ENCODE data around the gene PEX1.
"Not testable (repeated sequence)": the region's sequence is repeated elsewhere in the genome, so short reads cannot be mapped to it uniquely, and the experiment has no call there.

Gene PEX1

DNA sequence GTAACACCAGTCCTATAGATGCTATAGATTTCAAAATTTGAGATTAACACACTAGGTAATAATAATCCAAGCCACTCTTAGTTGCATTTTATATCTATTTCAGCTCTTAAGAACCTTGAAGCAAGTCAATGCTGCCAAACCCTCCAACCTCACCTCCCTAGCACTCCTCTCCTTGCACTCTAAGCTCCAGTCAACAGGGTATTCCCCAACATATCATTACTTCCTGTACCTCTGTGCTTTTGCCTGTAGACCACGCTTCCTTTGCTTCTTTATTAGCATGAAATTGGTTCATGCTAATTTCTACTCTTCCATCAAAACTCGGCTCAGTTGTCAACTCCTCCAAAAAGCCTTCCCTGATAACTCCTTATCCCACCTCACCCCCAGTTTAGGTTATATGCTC, 24.6 kb downstream of the PEX1 start:
- no peak for DNase-seq

DNA sequence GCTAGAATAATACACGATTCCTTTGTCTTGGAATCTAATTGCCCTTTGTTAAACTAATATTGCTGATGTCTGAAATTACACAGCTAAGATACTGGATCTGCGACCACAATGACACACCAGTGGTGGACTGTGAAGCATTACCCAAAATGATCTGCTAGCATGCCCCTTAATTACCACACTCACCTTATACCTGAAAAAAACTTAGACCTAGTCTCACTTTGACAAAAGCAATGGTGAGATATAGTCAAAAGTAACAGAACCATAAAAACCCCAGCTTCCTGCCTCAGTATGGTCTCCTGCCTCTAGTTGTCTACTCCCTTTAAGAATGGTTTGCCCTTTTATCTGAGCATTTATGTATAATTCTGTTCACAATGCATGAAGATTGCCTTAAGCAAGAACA, 29.8 kb downstream of the PEX1 start:
- no peak for DNase-seq

DNA sequence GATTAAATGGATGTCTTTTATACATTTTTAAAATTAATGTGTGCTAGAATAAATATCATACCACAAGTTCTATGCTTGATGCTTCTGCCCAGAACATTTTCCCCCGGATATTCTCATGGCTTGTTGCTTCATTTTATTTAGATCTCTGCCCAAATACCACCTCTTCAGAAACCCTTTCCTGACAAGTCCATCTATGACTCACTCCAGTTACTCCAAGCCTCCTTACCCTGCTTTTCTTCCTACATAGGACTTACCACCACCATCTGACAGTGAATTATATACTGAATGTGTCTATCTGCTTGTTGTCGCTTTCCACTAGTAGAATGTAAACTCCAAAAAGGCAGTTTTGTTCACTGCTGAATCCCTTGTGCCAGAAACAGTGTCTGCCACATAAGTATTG, 31.4 kb downstream of the PEX1 start:
- no peak for DNase-seq

DNA sequence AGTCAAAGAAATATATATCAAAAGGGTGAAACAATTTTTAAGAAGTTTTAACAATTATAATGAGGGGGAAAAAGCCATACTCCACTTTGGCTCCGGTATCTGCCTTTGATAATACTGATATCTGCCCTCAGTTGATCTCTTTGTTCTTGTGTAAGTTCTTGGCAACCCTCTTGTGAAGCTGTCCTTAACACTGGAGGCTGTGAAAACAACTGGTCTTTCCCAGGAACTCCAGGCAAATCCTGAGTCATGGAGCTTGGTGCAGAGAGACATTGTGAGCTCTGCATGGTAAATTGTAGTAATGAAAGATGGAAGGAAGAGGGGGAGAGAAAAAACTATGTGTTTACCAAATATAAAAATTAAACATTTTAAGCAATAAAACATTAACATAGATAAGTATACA, 38.7 kb downstream of the PEX1 start:
- no peak for DNase-seq

DNA sequence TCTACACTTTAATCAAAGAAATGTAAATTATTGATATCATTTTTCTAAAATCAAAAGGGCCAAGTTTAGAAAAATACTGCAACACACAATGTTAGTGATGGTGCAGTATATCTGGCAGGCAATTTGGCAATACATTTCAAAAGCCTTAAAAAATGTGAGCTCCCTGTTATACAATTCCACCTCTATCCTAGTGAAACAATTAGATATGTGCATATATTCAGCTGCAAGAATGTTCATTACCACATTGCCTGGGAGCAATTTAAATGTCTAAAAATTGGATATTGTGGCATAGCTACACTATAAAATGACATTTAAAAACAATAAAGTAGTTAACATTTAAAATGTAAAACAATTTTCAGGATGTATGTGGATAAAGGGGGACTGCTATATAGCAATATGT, 40.5 kb downstream of the PEX1 start:
- no peak for DNase-seq

DNA sequence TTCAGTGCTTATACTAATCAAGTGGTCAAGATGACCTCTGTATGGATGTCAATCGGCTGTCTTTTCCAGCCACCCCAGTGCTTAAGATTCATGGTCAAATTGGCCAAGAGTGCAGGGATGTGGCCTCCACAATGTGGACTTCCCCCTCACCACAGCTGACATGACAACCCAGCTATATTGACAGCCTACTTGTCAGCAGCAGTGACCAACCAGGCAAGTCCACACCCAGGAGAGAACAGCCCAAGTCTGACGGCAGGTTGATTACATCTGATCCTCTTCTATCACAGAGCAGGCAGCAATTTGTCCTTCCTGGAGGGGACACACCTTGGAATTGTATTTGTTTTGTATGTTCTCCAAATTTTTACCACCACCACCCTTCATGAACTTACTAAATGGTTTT, 42.3 kb downstream of the PEX1 start:
- DNase-seq = no peak

DNA sequence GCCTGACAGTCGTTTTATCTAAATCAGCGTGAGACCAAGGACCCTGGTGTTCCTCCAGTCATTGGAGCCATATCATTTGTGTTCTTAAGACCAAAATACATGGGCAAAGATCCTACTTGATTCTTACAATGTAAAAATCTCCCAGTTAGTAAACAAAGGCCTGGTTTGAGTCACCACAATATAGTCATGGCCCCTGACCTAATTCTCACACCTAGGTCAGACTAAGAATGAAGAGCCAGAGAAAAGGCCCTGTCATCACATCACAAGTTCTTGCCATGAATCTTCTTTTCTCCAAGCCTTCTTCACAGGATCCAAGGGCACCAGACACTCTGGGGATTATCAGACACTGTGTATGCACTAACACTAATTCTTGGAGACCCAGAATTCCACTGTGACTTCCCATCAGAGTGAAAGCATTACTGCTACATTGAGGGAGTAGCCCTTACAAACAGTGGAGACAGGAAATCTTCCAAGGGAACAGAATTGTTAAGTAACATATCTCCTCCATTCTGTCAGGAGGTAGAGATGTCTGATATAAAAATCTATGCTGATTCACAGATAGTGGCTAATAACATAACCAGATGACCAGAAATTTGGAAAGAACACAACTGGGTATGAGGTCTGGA, 42.9 kb downstream of the PEX1 start:
- no peak for DNase-seq

DNA sequence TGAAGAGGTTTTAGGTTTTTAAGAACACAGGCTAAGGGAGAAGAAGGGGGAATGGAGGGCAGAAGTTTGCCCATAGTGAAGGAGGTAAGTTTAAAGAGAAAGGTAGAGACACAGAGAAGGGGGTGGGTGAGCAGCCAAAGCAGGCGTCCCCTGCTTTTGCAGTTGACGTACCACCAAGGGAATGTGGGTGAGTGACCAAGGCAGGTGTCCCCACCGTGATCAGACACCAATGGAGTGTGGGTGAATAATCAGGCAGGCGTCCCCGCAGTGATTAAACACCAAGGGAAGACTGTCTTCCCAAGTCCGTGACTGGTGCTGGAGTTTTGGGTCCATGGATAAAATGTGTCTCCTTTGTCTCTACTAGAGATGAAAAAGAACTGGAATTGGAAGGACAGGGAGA, 44.1 kb downstream of the PEX1 start:
- DNase-seq = not testable (repeated sequence)

DNA sequence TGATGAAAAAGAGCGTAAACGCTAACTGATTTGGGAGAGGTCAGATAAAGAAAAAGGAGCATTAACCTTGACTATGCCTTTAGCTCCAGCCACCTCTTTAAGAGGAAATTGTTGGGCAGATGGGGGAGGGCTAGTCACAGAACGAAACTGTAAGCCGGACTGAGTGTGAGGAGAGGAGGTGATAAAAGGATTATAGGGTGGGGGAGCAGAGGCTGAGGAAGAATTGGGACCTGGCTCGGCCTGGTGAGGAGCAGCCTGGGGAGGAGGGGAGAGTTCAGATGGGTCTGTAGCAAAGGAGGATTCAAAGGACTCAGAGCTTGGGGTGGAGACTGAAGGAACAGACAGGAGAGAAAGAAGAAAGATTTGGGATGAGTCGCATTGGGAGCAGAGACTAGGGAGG, 44.7 kb downstream of the PEX1 start:
- DNase-seq = not testable (repeated sequence)

DNA sequence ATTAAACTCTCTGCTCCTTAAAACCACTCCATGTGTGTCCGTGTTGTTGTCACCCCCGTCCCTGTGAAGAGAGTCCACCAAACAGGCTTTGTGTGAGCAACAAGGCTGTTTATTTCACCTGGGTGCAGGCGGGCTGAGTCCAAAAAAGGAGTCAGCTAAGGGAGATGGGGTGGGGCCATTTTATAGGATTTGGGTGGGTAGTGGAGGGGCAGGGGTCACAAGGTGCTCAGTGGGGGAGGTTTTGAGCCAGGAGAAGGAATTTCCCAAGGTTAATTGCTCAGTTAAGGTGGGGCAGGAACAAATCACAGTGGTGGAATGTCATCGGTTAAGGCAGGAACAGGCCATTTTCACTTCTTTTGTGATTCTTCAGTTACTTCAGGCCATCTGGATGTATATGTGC, 49.2 kb downstream of the PEX1 start:
- not testable (repeated sequence) for DNase-seq

DNA sequence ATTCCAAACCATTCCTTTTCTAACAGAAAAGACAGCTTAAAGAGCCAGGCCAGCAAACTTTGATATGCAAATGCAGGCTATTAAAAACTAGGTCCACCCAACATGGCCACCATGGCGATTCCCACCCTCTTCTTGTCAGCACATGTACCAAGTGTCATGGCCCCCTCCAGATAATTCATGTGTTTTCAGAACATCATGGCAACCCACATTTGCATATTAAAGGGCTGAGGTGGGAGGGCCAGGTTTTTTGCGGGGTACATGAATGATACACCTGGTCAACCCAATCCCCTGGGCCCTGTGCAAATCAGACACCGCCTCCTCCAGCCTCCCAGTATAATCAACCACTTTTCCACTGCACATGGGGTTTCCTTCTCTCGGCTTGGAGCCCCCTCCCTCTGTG, 49.6 kb downstream of the PEX1 start:
- DNase-seq = no peak

DNA sequence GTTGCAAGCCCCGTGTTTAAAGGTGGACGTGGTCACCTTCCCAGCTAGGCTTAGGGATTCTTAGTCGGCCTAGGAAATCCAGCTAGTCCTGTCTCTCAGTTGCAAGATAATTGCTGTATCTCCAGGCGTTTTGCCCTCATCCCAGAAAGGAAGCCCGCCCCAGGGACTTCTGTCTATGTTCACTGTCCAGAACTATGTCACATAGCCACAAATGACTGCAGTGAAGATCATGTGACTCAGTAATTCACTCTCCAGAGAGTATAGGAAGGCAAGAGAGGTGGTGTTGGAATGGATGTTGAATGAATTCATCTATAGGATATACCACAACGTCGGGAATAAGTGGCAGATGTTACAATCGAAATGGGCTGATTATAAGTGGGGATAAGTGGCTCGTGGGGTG, 50.2 kb downstream of the PEX1 start:
- no peak for DNase-seq

DNA sequence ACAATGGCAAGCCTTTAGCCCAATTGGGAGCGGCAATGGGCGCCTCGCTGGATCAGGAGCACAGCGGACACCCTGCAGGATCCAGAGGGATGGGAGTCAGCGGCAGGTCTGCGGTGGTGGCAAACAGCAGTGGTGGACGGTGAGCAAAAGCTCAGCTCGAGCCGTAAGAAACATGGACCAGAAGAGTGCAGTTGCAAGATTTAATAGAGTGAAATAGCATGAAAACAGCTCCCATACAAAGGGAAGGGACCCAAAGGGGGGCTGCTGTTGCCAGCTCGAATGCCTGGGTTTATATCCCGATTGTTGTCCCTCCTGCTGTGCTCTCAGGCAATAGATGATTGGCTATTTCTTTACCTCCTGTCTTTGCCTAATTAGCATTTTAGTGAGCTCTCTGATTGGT, 50.6 kb downstream of the PEX1 start, which contains the start of gene ERVW-1:
ERVW-1 (minus strand) TSS at position 266 of the 400 bp plus-strand sequence. CDS start 7,565 bp downstream, outside the sequence.
- DNase-seq = not testable (repeated sequence)

DNA sequence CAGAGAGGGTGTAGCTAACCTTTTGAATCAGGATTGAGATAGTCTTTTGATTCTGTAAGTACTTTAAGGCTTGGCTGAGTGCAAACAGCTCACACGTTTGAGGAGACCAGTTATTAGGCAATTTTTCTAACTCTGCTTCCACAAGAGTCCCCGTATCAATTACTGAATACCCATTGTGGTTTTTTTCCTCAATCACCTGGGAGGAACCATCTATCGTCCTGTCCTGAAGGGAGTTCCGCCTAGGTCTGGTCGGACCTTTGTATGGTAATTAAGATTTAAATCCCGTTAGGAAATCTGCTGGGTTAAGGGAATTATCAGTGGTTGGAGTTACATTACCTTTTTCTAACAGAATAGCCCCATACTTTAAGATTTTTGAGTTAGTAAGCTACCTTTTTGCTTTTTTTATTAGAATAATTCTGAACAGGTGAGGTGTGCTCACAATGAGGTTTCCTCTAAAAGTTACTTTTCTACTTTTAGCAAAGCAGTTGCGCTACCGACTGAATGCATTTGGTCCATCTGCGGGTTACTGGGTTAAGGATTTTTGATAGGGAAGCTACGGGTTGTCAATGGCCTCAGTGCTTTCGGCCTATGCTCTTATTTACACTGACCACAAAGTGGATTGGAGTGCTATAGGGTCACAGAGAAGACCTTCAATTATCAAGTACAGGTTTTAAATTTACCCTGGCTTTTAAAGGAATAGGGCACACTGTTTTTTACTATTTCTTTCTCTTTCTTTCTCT, 52.3 kb downstream of the PEX1 start:
- DNase-seq = not testable (repeated sequence)

DNA sequence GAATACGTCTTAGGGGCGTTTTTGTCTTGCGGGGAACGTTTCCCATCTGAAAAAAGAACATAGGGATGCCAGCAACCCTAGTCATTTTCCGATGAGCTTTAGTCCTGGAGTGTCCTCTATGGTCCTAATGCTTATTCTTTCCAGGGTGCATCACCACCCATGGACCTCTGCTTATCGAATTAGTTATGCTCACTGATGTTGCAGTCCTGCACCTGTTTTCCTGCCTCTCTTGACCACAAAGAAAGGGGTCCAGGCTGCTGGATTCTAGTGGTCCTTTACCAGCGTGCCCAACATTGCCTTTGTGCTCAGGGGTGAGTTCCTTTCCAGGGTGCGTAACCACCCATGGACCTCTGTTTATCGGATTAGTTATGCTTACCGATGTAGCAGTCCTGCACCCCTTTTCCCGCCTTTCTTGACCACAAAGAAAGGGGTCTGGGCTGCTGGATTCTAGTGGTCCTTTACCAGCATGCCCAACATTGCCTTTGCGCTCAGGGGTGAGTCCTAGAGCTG, 53.0 kb downstream of the PEX1 start:
- not testable (repeated sequence) for DNase-seq

DNA sequence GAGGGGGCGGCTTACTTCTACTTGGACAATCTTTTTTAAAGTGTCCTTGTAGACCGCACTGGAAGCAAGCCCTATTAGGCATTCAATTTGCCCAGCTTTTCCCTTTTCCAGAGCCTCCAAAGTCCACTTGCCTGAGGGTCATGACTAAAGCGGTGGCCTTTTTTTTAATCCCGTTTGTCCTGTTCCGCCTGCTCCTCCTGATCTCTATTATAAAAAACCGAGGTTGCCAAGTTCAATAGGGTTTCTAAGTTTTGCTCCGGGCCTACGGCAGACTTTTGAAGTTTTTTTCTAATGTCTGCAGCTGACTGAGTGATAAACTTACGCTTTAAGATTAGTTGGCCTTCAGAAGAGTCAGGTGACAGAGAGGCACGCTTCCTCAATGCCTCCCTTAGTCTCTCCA, 54.3 kb downstream of the PEX1 start:
- DNase-seq = not testable (repeated sequence)

DNA sequence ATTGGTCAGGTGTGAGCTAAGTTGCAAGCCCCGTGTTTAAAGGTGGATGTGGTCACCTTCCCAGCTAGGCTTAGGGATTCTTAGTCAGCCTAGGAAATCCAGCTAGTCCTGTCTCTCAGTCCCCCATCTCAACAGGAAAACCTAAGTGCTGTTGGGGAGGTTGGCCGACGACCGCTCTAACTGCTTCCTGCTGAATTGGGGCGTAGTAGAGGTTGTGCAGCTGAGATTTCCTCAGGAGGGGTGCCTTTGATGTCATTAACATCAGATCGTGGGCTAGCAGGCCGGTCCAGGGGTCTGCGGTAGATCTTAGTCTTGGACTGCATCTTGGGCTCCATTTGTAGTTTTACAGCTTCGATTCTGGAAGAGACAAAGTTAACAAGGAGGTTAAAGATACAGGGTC, 59.7 kb downstream of the PEX1 start:
- not testable (repeated sequence) for DNase-seq

DNA sequence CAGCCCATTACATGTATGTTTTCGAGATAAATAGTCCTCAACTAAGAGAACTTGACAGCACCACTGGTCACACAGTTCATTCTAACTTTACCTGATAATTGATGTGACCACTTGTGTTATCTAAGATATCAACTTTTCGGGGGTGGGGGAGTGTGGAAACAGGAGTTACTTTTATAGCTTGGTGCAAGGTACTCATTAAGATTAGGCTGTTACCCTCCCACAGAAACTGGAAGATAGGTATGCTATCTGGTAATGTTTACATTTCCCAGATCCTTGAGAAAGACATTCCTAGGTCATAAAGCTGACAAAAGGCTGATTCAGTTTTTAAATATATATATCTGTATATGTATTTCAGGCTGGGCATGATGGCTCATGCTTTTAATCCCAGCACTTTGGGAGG, 61.6 kb downstream of the PEX1 start:
- no peak for DNase-seq

DNA sequence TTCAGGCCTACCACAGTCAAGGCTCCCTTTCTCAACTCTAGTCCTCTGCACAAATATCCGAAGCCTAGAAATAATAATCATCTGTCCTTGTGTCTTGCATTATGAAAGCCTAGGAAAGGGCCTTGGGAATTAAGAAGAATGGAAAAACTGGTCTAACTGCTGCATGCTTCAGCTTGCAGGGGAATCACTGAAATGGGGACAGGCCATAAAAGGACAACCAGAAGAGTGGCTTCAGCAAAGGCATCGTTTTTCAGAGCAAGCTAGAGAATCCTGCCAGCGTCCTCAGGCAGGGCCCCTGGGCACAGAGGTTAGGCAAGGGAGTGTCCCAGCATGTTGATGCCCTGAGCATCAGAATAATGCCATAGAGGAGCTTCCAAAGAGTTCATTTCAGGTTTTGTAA, 63.8 kb downstream of the PEX1 start:
- DNase-seq = no peak

DNA sequence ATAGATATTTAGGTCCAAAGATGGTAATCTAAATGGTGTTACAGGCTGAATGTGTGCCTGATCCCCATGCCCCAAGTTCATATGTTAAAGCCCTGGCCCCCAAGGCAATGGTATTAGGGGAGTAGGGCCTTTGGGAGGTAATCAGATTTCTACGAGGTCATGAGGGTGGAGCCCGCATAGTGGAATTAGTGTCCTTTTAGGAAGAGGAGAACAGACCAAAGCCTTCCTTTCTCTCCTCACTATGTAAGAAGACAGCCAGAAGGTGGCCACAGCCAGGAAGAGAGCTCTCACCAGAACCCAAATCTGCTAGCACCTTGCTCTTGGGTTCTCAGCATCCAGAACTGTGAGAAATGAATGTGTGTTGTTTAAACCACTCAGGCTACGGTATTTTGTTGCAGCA, 65.8 kb downstream of the PEX1 start:
- no peak for DNase-seq

DNA sequence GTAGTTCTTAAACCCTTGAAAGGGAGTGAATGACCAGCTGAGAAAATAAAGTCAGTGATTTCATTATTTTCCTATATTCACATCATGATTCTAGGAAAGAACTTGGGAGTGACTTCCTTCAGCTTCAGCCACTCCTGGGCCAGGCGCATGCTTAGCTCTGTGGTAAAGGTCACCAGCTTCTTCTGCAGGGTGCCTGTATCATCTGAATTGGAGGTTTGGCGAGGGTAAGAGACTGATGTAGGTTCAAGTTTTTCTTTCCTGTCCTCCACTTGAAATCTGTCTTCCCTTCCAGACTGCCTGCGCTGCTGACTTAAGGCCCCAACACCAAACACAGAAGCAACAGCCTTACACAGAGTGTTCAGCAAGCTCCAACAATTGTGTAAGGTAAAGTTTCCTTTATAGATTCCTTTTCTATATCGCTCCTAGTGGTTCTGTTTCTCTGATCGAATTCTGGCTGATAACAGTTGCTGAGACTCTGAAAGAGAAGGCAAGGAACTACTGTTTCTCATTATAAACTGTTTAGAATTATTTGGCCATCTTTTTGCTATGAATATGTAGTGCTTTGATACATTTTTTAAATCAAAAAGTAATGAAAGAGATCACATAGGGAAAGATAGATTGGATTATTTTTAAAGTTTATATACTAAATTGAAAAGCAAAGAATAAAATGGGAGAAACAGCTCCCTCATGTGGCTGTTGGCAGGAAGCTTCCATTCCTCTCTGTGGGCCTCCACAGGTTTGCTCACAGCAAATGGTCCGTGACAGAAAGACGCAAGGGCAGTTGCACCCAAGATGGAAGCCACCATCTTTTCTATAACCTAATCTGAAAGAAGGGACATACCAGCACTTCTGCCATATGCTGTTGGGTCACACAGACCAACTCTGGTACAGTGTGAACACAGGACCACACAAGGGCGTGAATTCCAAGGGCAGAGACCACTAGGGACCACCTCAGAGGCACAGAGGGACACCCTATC, 67.0 kb downstream of the PEX1 start:
- peak; percentile 88 for DNase-seq

DNA sequence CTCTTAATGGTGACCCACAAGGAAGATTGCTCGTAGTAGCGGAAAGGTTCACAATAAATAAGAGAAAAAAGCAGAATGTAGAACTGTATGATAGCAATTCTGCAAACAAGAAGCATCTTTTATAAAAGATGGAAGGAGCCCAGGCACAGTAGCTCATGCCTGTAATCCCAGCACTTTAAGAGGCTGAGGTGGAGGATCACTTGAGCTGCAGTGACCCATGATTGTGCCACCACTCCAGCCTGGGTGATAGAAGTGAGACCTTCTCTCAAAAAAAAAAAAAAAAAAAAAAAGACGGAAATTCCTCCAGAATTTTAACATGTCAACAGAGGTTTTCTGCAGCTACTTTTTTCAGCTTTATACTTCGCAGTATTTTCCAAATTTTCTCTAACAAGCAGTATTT, 67.8 kb downstream of the PEX1 start:
- peak; percentile 84 for DNase-seq

DNA sequence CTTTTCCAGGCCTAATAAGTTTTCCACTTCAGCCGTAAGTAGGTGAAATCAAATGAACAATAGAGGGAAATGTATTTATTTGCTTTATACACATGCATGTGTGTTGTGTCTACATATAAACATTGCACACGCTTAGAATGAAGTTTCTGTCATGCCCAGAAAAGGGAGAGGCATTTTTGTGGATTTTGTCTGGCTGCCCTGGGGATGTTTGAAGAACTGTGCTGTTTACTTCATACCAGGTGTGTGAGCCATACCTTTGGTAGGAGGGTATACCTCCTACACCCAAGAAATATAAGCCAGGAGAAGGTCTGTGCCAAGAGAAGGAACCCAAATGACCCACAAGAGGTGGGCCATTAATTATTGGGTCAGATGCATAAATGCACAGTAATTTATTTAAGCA, 68.2 kb downstream of the PEX1 start:
- peak; percentile 34 for DNase-seq

Data from DMS53 (cell line).